GM23338 (cell line): ENCODE data around the gene SH3GL2. TPM values are rescaled to one million over a fixed set of nuclear protein-coding genes. Genes with fewer than 3 reads are reported as not detected.

Experiments used
- ATAC-seq: fragments of 200-7000 bp; cut with Tn5 transposase; 3 replicates; pipeline ENCODE4 v1.9.1; 2020
- DNase-seq: peaks from one replicate; pipeline ENCODE4 v3.0.0-alpha.2; 2015; ENCODE audit warnings: low spot score
- H2AFZ ChIP-seq: fragments of 200-600 bp; sonication (generic); 2 replicates; pipeline ENCODE4 v1.8.0; 2016; ENCODE audit warnings: antibody characterized with exemption, mild to moderate bottlenecking, moderate library complexity
- H3F3A ChIP-seq: fragments of 200-600 bp; sonication (generic); replicated peaks from 2 replicates; pipeline ENCODE4 v1.8.0; 2017; ENCODE audit warnings: antibody characterized with exemption, mixed run types, low read depth
- H3K27ac ChIP-seq: fragments of 200-600 bp; sonication (generic); 2 replicates; pipeline ENCODE4 v1.6.1; 2016; ENCODE audit warnings: low read depth
- H3K27me3 ChIP-seq: fragments of 200-600 bp; sonication (generic); 2 replicates; pipeline ENCODE4 v1.8.0; 2016; ENCODE audit warnings: mild to moderate bottlenecking, mixed run types, moderate library complexity; ENCODE audit not compliant: insufficient read depth
- H3K36me3 ChIP-seq: fragments of 200-600 bp; sonication (generic); 2 replicates; pipeline ENCODE4 v1.8.0; 2016; ENCODE audit warnings: mild to moderate bottlenecking; ENCODE audit not compliant: insufficient read depth
- H3K4me1 ChIP-seq: fragments of 200-600 bp; sonication (generic); 2 replicates; pipeline ENCODE4 v1.8.0; 2016; ENCODE audit warnings: mild to moderate bottlenecking, moderate library complexity; ENCODE audit not compliant: insufficient read depth
- H3K4me2 ChIP-seq: fragments of 200-600 bp; sonication (generic); 2 replicates; pipeline ENCODE4 v1.7.1; 2017; ENCODE audit warnings: mixed run types
- H3K4me3 ChIP-seq: fragments of 200-600 bp; sonication (generic); 2 replicates; pipeline ENCODE4 v1.6.1; 2016; ENCODE audit warnings: mixed run types
- H3K79me2 ChIP-seq: fragments of 200-600 bp; sonication (generic); replicated peaks from 2 replicates; pipeline ENCODE4 v1.8.0; 2017; ENCODE audit warnings: mild to moderate bottlenecking; ENCODE audit not compliant: insufficient read depth
- H3K9me2 ChIP-seq: fragments of 200-600 bp; sonication (generic); 2 replicates; pipeline ENCODE4 v1.8.0; 2017; ENCODE audit not compliant: insufficient read depth
- H4K20me1 ChIP-seq: fragments of 200-600 bp; sonication (generic); replicated peaks from 2 replicates; pipeline ENCODE4 v1.8.0; 2017; ENCODE audit warnings: mild to moderate bottlenecking; ENCODE audit not compliant: insufficient read depth
- H3K27ac Mint-ChIP-seq: 2 replicates; pipeline ENCODE4 v1.8.0; 2020; ENCODE audit warnings: inconsistent platforms, mild to moderate bottlenecking, moderate library complexity, mixed read lengths
- H3K27me3 Mint-ChIP-seq: 3 replicates; pipeline ENCODE4 v1.8.0; 2022; ENCODE audit warnings: low read depth, mild to moderate bottlenecking, moderate library complexity, mixed read lengths, inconsistent platforms; ENCODE audit not compliant: insufficient read depth, poor library complexity
- H3K36me3 Mint-ChIP-seq: 3 replicates; pipeline ENCODE4 v1.8.0; 2021; ENCODE audit warnings: low read depth, mild to moderate bottlenecking, inconsistent platforms, moderate library complexity, mixed read lengths
- H3K4me1 Mint-ChIP-seq: 3 replicates; pipeline ENCODE4 v1.8.0; 2020; ENCODE audit warnings: mild to moderate bottlenecking, inconsistent platforms, mixed read lengths
- H3K4me3 Mint-ChIP-seq: 3 replicates; pipeline ENCODE4 v1.8.0; 2021; ENCODE audit warnings: moderate library complexity, mild to moderate bottlenecking, inconsistent platforms, mixed read lengths
- H3K9me3 Mint-ChIP-seq: 3 replicates; pipeline ENCODE4 v1.8.0; 2020; ENCODE audit warnings: moderate library complexity, mild to moderate bottlenecking, inconsistent platforms, mixed read lengths
- CREB1 ChIP-seq: fragments of 250-450 bp; sonication (Bioruptor Pico); IDR thresholded peaks from 2 replicates; pipeline ENCODE4 v1.5.0; 2020; ENCODE audit warnings: low read depth, mild to moderate bottlenecking, moderate library complexity
- ETS1 ChIP-seq: IDR thresholded peaks from 2 replicates; pipeline ENCODE4 v1.6.1; 2016; ENCODE audit warnings: antibody characterized with exemption
- EZH2 ChIP-seq: fragments of 200-600 bp; sonication (generic); IDR thresholded peaks from one replicate; pipeline ENCODE4 v1.8.0; 2017; ENCODE audit warnings: antibody characterized with exemption, mild to moderate bottlenecking, low read depth; ENCODE audit not compliant: unreplicated experiment
- EZH2phosphoT487 ChIP-seq: fragments of 200-600 bp; sonication (generic); IDR thresholded peaks from one replicate; pipeline ENCODE4 v1.8.1; 2018; ENCODE audit warnings: antibody characterized with exemption; ENCODE audit not compliant: unreplicated experiment
- JUNB ChIP-seq: IDR thresholded peaks from one replicate; pipeline ENCODE4 v1.6.1; 2016; ENCODE audit warnings: antibody characterized with exemption; ENCODE audit not compliant: unreplicated experiment
- NANOG ChIP-seq: IDR thresholded peaks from 2 replicates; pipeline ENCODE4 v1.6.1; 2016; ENCODE audit warnings: antibody characterized with exemption, borderline replicate concordance
- POLR2AphosphoS5 ChIP-seq: IDR thresholded peaks from 2 replicates; pipeline ENCODE4 v1.6.1; 2016; ENCODE audit warnings: antibody characterized with exemption, low read depth
- STAT1 ChIP-seq: IDR thresholded peaks from one replicate; pipeline ENCODE4 v1.6.1; 2016; ENCODE audit warnings: antibody characterized with exemption; ENCODE audit not compliant: unreplicated experiment
- ZNF114 ChIP-seq: fragments of 250-450 bp; sonication (Bioruptor Pico); IDR thresholded peaks from 2 replicates; pipeline ENCODE4 v1.5.0; 2020; ENCODE audit warnings: mild to moderate bottlenecking, moderate library complexity
- ZNF331 ChIP-seq: fragments of 250-450 bp; sonication (Bioruptor Pico); IDR thresholded peaks from 2 replicates; pipeline ENCODE4 v1.5.0; 2020; ENCODE audit warnings: low read depth, mild to moderate bottlenecking, moderate library complexity
- polyA plus RNA-seq: library from polyadenylated mRNA; unstranded; fragments of >200 nt; fragmentation: Nextera tagmentation; extraction: Ambion mirVana; gene quantifications from 2 replicates; pipeline ENCODE4 v1.2.1, GENCODE V29; 2016
- total RNA-seq: library from RNA; depleted of rRNA; stranded (reverse); fragments of >200 nt; shearing (Covaris generic); gene quantifications from 2 replicates; pipeline ENCODE4 v1.2.3, GENCODE V29; 2014
- TF ChIP-seq, protein P1 (sequence below): IDR thresholded peaks from one replicate; pipeline ENCODE4 v1.6.1; 2018; ENCODE audit warnings: antibody characterized with exemption; ENCODE audit not compliant: unreplicated experiment
- TF ChIP-seq, protein P2 (sequence below): fragments of 250-450 bp; sonication (Bioruptor Pico); IDR thresholded peaks from 2 replicates; pipeline ENCODE4 v1.5.0; 2020; ENCODE audit warnings: mild to moderate bottlenecking, moderate library complexity

SH3GL2 gene
- total and polyA plus RNA-seq, 2 experiments from 2014 or later, result 5.9 to 8.6 TPM

DNA sequence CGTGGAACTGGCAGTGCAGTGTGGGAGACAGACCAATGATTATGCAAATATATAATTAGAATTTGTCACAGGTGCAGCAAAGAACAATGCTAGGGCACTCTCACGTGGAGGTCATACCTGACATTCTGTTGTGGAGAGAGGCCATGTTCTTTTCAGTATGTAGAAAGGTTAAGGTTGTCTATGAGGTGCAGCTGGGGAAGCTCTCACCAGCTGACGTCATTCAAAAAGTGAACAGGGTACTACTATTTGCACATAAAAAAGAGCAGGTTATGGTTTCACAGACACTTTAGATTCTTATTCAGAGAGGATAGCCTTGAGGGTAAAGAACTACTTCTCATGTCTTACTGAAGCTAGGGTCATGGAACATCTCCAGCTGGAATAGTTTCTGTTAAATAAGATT lies 19.1 kb downstream of the SH3GL2 start:
- Mint-ChIP-seq H3K27ac (no peak overlapping the region), H3K4me3 (no peak overlapping the region), H3K36me3 (no peaks in the 10 kb centered on the region), H3K9me3 (no peaks in the 10 kb centered on the region), H3K27me3 (peaks cover 1% of the 10 kb centered on the region), H3K4me1 (no peaks in the 10 kb centered on the region)
- no peaks in the 10 kb centered on the region for H3K36me3 ChIP-seq
- H3K27ac ChIP-seq, result no peak overlapping the region
- no peak overlapping the region for H3K4me3 ChIP-seq
- no peaks in the 10 kb centered on the region for H4K20me1 ChIP-seq
- ATAC-seq (no peak), DNase-seq (no peak)
- H3K9me2 ChIP-seq, result no peaks in the 10 kb centered on the region
- H3F3A ChIP-seq, result no peaks in the 10 kb centered on the region
- H3K4me1 ChIP-seq, result no peaks in the 10 kb centered on the region
- TF ChIP-seq JUNB, result no peak
- no peaks in the 10 kb centered on the region for H3K27me3 ChIP-seq
- H3K79me2 ChIP-seq, result no peaks in the 10 kb centered on the region
- no peak overlapping the region for H3K4me2 ChIP-seq
- no peak overlapping the region for H2AFZ ChIP-seq

GRCh38 chr9:17600962-17601593 lies 22.2 kb downstream of the SH3GL2 start:
- Histone ChIP-seq H3F3A (no peaks in the 10 kb centered on the region), H3K79me2 (no peaks in the 10 kb centered on the region), H2AFZ (no peak overlapping the region), H3K4me3 (no peak overlapping the region), H3K27ac (no peak overlapping the region), H3K4me1 (no peaks in the 10 kb centered on the region), H3K27me3 (no peaks in the 10 kb centered on the region), H4K20me1 (no peaks in the 10 kb centered on the region), H3K4me2 (no peak overlapping the region), H3K9me2 (no peaks in the 10 kb centered on the region), H3K36me3 (no peaks in the 10 kb centered on the region)
- no peak overlapping the region for H3K4me3 Mint-ChIP-seq
- H3K36me3 Mint-ChIP-seq, result no peaks in the 10 kb centered on the region
- ATAC-seq, result no peak
- no peaks in the 10 kb centered on the region for H3K4me1 Mint-ChIP-seq
- H3K9me3 Mint-ChIP-seq, result no peaks in the 10 kb centered on the region
- H3K27me3 Mint-ChIP-seq, result peaks cover 1% of the 10 kb centered on the region
- no peak for DNase-seq
- H3K27ac Mint-ChIP-seq, result no peak overlapping the region
- TF ChIP-seq STAT1, result no peak
- TF ChIP-seq EZH2, result no peak
- TF ChIP-seq JUNB, result no peak
- no peak for TF ChIP-seq NANOG
- TF ChIP-seq, protein P1, sequence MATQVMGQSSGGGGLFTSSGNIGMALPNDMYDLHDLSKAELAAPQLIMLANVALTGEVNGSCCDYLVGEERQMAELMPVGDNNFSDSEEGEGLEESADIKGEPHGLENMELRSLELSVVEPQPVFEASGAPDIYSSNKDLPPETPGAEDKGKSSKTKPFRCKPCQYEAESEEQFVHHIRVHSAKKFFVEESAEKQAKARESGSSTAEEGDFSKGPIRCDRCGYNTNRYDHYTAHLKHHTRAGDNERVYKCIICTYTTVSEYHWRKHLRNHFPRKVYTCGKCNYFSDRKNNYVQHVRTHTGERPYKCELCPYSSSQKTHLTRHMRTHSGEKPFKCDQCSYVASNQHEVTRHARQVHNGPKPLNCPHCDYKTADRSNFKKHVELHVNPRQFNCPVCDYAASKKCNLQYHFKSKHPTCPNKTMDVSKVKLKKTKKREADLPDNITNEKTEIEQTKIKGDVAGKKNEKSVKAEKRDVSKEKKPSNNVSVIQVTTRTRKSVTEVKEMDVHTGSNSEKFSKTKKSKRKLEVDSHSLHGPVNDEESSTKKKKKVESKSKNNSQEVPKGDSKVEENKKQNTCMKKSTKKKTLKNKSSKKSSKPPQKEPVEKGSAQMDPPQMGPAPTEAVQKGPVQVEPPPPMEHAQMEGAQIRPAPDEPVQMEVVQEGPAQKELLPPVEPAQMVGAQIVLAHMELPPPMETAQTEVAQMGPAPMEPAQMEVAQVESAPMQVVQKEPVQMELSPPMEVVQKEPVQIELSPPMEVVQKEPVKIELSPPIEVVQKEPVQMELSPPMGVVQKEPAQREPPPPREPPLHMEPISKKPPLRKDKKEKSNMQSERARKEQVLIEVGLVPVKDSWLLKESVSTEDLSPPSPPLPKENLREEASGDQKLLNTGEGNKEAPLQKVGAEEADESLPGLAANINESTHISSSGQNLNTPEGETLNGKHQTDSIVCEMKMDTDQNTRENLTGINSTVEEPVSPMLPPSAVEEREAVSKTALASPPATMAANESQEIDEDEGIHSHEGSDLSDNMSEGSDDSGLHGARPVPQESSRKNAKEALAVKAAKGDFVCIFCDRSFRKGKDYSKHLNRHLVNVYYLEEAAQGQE, result no peak
- no peak for TF ChIP-seq CREB1
- TF ChIP-seq ZNF331 (CRISPR knock-in tag), result no peak
- no peak for TF ChIP-seq EZH2phosphoT487
- TF ChIP-seq, protein P2, sequence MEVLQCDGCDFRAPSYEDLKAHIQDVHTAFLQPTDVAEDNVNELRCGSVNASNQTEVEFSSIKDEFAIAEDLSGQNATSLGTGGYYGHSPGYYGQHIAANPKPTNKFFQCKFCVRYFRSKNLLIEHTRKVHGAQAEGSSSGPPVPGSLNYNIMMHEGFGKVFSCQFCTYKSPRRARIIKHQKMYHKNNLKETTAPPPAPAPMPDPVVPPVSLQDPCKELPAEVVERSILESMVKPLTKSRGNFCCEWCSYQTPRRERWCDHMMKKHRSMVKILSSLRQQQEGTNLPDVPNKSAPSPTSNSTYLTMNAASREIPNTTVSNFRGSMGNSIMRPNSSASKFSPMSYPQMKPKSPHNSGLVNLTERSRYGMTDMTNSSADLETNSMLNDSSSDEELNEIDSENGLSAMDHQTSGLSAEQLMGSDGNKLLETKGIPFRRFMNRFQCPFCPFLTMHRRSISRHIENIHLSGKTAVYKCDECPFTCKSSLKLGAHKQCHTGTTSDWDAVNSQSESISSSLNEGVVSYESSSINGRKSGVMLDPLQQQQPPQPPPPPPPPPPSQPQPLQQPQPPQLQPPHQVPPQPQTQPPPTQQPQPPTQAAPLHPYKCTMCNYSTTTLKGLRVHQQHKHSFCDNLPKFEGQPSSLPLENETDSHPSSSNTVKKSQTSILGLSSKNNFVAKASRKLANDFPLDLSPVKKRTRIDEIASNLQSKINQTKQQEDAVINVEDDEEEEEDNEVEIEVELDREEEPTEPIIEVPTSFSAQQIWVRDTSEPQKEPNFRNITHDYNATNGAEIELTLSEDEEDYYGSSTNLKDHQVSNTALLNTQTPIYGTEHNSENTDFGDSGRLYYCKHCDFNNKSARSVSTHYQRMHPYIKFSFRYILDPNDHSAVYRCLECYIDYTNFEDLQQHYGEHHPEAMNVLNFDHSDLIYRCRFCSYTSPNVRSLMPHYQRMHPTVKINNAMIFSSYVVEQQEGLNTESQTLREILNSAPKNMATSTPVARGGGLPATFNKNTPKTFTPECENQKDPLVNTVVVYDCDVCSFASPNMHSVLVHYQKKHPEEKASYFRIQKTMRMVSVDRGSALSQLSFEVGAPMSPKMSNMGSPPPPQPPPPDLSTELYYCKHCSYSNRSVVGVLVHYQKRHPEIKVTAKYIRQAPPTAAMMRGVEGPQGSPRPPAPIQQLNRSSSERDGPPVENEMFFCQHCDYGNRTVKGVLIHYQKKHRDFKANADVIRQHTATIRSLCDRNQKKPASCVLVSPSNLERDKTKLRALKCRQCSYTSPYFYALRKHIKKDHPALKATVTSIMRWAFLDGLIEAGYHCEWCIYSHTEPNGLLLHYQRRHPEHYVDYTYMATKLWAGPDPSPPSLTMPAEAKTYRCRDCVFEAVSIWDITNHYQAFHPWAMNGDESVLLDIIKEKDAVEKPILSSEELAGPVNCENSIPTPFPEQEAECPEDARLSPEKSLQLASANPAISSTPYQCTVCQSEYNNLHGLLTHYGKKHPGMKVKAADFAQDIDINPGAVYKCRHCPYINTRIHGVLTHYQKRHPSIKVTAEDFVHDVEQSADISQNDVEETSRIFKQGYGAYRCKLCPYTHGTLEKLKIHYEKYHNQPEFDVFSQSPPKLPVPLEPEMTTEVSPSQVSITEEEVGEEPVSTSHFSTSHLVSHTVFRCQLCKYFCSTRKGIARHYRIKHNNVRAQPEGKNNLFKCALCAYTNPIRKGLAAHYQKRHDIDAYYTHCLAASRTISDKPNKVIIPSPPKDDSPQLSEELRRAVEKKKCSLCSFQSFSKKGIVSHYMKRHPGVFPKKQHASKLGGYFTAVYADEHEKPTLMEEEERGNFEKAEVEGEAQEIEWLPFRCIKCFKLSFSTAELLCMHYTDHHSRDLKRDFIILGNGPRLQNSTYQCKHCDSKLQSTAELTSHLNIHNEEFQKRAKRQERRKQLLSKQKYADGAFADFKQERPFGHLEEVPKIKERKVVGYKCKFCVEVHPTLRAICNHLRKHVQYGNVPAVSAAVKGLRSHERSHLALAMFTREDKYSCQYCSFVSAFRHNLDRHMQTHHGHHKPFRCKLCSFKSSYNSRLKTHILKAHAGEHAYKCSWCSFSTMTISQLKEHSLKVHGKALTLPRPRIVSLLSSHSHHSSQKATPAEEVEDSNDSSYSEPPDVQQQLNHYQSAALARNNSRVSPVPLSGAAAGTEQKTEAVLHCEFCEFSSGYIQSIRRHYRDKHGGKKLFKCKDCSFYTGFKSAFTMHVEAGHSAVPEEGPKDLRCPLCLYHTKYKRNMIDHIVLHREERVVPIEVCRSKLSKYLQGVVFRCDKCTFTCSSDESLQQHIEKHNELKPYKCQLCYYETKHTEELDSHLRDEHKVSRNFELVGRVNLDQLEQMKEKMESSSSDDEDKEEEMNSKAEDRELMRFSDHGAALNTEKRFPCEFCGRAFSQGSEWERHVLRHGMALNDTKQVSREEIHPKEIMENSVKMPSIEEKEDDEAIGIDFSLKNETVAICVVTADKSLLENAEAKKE (CRISPR knock-in tag), result no peak
- TF ChIP-seq ETS1, result no peak
- no peak for TF ChIP-seq POLR2AphosphoS5
- TF ChIP-seq ZNF114 (CRISPR knock-in tag), result no peak
